Activated naive CD4-positive, alpha-beta T cell (primary cell): ENCODE data around the gene SPR.
A peak's percentile ranks its signal among the peaks of the same experiment; 100 is the strongest.
"Not testable (repeated sequence)": the region's sequence is repeated elsewhere in the genome, so short reads cannot be mapped to it uniquely, and the experiment has no call there.

Experiments
- DNase-seq, 4 experiments: peaks; one replicate each; lab custom pipeline; 2025; lab: John Stamatoyannopoulos, UW

The SPR gene

DNA sequence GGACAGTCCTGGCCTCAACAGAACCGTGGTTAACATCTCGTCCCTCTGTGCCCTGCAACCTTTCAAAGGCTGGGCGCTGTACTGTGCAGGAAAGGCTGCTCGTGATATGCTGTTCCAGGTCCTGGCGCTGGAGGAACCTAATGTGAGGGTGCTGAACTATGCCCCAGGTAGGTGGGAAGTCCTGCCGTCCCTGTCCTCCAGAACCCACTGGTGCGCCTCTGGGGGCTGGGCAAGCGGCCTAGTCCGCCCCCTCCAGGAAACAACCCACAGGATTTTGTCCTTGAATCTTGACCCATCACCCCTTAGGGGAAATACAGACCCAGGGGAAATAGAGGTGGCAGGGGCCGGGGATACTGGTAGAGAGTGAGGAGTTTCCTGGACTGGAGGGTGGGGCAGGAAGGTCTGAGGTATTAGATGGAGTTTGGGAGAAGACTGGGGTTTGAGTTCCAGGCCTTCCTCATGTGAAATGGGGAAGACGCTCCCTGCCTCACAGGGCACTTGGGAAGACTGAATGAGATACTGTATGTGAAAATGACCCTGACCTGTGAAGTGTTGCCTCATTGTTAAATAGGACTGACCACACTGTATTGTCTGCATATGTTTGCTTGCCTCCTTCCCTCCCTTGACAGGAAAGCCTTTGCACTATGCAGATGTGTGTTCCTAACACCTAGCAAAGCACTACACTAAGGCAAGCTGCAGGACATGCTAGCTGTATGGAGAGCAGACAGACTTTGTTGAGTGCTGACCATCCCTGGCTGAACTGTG is 1.4 kb downstream of the SPR start:
- no peak for DNase-seq

DNA sequence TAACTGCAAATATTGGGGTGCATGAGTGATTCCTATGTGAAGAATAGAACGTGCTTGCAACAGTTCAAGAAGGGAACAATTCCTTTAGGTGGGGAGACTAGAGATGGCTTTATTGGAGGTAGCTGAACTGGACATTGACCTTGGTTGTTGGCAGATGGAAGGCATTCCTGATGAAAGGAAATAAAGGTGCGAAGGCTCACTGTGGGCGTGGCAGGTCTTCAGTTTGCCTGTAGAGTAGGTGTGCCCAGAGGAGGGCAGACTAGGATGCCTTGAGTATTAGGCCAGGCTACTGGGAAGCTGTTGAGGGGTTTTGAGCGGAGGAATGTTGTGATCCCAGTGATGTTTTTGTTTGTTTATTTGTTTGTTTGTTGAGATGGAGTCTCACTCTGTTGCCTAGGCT is 2.8 kb downstream of the SPR start:
- no peak for DNase-seq

DNA sequence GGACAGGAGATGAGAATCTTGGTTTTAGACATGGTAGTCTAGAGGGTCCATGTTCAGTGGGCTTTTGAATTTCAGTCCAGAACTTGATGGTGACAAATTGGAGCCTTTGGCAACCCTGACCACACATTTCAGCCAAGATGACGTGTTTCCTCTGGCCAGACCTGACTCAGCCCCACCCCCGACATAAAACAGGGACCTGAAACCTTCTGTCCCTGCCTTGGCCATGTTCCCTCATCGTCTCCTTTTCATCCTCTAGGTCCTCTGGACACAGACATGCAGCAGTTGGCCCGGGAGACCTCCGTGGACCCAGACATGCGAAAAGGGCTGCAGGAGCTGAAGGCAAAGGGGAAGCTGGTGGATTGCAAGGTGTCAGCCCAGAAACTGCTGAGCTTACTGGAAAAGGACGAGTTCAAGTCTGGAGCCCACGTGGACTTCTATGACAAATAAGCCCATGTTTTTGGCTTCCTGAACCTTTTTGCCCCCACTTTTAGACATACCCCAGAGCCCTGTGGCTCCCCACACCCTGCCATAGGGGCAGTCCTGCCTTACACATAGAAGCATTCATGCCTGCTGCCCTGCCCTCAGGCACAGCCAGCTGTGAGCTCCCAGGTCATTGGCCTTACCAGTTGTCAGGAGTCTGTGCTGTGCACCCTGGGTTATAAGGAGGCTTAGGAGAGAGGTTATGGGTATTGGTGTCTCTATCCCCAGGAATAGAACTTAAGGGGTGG is 4.0 kb downstream of the SPR start:
- no peak for DNase-seq

DNA sequence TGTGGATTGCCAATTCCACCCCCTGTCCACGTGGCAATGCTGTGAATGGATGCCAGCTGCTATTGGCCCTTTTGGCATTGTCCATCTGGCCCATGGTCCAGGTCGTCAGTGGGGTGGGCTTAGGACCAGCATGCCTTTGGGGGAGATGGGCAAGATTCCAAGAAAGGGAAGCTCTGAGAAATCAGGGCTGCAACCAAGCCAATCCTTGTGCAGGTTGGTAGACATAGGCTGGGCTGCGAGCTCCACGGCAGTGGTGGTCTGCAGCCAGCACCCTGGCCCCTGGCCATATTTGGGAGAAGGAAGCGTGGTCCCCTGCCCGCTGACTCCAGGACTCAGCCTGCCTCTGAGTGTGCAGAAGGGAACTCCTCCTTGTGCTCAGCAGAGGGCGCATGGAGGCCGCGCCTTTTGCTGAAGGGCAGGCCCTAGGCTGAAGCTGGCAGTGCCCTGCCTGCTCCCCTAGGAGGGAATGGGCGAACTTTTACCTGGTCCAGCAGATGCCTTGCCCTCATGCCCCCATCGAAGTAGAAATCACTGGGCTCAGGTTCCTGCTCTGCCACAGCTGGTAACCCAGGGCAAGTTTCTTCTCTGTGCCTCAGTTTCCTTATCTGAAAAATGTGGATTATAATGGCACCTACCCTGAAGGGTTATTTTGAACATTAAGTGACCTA is 5.4 kb downstream of the SPR start:
- DNase-seq, result peak in 1 of 4 experiments; percentile 38

DNA sequence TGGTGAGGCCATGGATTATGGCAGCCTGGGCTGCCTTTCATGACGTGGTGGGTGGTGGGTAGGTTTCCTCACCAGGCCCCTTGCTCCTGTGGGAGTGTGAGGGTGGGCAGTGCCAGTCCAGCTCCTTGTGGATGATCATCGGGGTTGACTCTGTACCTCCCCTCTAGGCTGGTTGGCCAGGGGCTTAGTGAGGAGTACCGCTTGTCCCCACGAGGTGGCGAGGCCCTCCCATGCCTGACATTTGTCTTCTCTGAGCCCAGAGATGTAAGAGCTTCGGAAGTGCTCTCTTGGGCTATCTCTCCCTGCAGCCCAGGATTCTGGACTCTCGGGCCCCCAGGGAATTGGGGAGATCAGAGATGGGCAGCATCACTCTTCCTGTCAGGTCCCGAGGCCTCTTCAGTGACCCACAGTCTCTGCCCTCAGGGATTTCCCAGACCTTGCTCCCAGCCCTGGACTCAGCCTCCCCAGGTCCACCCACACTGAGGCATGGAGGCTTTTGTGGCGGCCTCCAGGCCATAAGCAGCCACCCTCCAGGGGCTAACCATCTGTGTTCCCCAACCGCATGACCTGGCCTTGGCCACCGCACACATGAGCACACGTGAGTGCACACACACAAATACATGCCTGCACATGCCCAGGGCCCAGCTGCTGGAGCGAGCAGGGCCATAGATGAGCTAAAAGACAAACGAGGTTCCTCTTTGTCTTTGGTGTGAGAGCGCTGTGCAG is 6.5 kb downstream of the SPR start:
- DNase-seq, result peak in 1 of 4 experiments; percentile 9

DNA sequence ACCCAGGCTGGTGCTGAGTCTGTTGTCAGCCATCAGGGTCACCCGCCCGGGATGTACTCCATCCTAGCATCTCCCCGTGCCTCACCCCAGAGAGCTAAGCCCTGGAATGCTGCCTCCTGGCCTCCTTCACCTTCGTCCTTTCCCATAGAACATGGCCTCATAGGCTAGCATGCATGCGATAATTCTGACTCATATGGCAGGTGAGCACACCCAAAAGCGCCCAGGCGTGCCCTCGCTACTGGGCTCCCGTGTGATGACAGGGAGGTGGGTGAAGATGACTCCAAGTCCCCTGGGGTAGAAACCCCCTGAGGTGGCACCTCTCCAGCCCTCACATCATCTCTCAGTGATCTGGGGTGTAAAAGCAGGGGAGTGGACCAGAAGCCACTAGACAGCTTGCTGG is 7.3 kb downstream of the SPR start:
- DNase-seq, result no peak

DNA sequence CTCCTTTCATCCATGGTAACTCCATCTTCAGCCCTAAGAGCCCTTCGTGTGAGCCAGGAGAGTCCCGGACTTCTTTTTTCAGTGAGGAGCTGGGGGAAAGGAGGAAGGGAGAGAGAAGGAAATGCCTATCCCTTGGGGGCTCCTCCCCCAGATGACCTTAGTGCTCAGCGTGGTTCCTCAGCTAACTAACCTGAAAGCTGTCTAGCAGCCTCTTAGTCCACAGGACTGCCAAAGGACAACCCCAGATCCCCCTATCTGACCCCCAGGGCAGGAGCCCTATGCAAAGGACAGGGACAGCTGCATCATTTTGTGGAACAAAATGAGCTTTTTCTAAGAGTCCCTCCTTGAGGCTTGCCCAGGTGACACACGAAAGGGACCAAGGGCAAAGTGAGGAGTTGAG is 7.9 kb downstream of the SPR start:
- DNase-seq, result no peak

DNA sequence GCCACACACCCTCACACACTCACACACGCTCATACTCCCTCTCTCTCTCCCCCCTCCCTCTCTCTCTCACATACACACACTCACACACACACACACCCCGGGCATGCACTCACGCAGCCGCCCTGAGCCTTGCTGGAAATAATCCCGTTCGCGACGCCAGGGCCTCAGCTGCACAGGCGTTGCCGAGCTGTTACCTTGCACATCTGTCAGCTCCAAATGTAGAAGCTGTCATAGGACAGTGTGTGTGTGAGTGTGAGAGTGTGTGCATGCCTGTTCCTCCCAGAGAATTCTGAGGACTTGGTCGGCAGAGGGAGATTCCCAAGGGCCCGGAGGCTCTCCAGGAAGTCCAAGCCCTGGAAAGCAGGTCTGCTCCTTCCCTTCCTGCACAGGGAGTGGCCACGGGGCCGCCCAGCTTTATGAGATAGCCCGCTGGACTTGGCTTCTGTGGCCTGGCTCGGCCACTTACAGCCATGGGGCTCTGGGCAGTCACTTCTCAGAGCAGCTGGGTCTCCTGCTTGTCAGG is 8.6 kb downstream of the SPR start:
- no peak for DNase-seq

DNA sequence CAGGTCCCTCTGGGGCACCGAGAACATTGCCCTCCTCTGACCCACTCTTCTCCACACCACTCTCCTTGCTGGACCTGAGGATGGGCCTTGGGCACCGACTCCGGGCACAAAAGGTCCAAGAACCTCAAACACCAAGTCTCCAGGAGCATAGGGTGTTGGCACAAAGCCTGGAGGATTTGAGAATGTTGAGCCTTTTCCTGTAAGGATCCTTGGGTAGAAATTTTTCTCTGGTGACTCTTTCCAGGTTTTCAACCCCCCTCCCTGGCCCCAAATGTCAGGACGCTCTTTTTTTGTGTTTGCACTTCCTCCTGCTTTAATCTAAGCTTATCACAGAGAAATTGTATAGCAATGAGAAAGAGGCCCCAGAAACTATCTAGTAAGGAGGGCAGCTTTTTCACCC is 9.2 kb downstream of the SPR start:
- DNase-seq, result no peak

DNA sequence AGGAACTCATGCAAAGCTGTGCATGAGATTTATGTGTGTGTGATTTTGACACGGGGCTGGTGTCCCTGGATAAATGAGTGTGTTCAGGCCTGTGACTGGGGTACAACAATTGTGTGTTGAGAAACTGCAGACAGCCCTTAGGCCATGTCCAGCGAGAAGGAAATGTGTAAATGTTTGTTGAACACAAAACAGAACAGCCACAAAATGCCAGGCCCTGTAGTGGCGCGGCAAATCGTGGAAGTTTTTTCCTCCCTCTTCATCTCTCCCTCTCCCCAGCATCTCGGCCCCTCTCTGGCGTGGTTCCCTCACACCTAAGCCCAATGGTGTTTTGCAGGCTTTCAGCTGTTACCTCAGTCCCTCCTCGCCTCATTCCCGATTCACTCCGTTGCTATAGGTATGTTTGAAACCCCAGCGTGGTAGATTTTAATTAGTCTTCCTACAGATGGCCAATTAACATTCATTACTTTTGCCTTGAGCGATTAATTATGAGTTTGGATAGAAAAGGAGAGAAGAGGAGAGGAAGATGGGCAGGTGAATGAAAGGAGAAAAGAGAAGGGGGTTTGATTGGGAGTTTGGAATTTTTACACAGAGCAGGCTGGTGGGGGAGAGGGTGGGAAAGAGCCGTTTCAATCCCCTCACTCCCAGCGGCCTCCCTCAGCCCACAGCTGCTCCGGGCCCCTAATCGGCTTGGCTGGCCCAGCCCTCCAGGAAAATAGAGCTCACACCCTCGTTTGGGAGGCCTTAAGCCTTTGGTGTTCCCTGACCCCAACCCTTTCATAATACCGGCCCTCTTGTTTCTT is 10.8 kb downstream of the SPR start:
- no peak for DNase-seq

DNA sequence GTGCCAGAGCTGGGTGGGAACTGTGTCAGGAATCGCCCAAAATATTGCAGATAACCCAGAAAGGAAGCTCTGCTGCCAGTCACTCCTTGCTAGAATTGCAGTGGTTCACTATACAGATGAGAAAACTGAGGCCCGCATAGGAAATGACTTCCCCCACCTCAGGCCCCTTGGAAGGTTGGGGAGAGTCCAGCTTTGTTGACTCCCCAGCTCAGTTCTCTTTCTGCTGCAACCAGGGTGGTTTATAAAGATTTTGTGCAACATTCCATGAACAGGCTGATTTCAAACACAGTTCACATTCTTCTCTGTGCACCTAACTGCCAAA is 11.3 kb downstream of the SPR start:
- DNase-seq, result no peak

DNA sequence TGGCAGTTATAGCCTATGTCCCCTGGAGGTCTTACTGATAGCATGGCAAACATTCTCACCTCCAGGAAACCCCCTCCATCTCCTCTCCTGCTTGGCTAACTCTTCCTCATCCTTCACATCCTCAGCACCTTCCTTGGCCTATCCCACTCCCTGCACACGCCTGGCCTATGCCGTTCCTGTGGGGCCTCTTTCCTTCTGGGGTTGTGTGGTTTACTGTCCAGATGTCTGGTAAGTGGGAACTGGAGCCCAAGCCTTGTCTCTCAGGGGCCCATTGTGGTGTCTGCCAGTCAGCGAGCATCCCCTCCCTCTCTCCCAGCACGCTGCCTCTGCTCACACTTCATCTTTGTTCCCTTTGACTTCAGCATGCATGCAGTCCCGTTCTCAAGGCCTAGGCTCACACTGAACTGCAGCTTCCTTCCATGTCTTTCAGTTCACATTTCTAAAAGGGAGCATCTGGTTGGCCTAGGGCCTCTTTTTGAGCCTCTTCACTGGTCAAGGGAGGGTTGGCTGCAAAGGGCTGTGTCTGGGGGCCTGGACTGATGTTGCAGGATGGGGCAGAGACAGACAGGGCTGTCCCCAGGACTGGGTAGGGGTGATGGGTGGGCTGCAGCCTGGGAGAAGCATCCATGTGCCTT is 13.1 kb downstream of the SPR start:
- DNase-seq, result no peak

DNA sequence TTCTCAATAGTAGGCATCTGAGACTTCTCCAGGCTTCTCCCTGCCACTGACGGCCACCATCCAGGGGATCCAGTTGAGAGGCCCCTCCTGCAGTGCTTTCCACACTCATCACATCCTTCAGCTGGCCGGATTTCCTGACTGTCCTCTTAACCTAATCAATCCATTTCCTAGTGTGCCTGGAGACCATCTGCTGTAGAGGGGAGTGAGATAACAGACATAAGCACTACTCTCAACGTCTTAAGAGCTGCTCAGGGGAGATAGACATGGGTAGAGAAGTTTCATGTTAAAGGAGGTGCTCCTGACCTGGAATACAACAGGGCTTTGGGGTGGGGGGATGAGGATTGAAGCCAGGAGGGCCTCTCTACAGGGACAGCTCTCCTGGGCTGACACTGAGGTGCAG is 14.2 kb downstream of the SPR start:
- no peak for DNase-seq

DNA sequence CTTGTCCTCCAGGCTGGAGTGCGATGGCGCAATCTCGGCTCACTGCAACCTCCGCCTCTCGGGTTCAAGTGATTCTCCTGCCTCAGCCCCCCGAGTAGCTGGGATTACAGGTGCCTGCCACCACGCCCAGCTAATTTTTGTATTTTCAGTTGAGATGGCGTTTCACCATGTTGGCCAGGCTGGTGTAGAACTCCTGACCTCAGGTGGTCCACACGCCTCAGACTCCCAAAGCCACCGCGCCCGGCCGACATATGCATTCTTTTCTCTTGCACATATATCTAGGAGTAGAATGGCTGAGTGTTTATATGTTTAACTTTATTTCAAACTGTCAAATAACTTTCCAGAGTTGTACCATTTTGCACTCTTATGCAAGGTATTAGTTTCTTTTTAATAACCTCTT is 20.2 kb downstream of the SPR start:
- not testable (repeated sequence) for DNase-seq

DNA sequence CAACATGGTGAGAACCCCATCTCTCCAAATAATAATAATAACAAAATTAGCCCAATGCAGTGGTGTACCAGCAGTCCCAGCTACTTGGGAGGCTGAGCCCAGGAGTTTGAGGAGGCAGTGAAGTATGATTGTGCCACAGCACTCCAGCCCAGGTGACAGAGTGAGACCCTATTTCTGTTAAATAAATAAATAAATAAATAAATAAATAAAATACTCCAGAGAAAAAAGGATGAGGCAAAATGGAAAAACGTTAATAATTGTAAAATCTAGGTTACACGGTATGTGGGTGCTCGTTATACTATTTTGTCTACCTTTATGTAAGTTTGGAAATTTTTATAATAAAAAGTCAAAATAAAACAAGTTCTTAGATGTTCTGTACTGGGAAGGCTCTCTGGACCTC is 21.5 kb downstream of the SPR start:
- DNase-seq, result no peak

DNA sequence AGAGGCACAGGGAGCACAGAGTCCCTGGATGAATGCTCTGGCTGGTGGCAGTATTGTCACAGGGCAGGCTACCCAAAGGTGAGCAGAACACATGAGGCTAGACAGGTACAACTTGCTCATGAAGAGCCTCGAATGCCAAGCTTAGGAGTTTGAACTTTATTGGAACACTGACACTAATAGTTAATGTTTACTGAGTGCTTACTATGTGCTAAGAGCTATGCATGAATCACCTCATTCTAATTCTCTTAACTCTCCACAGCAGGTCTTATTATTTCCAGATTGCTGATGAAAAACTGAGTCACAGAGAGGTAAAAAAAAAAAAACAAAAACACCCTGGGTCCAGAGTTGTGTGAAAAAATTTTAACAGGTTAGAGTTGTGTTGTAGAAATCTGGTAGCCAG is 24.0 kb downstream of the SPR start:
- DNase-seq, result no peak

DNA sequence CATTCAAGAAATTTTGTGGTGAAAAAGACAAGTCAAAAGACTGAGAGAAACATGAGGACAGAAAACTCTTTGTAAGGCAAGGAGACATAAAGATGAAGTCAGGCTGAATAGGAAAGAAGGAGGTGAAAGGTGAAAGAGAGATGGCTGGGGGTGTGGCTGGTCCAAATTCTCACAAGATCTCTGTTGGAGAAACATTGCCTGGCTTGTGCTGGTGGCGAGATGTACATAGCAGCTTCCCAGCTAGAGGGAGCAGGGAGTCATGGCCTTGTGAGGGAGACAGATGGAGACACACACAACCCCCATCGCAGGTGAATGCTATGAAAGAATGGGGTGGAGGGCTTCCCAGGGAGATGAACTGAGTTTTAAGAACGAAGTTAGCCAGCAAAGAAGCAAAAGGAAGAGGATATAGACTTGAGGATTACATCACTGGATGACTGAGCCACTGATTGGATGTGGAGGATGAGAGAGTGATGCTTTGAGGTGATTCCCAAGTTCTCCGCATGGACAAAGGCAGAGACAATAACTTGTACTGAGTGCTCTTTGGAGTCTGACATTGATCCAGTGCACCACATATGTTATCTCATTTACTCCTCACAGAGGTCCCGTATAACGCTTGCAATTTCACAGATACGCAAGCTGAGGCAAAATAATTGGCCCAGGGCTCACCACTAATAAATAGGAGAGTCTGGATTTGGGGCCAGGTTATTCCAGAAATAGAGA is 26.4 kb downstream of the SPR start:
- no peak for DNase-seq

DNA sequence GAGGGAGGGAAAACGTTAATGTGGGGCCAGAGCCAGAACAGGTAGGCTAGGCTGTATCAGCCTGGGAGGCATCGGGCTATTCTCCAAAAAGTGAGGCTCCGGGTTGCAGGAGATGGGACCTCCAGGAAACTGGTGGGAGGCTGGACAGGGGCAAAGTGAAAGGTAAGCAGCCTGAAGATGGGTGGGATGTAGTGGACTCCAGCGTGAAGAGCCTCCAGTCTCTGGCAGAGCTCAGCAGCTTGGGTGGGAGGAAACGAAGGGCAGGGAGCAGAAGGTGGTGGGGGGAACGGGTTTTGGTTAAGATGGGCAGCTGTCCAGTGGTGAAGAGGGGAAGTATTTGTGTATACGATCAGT is 27.0 kb downstream of the SPR start:
- DNase-seq, result no peak

DNA sequence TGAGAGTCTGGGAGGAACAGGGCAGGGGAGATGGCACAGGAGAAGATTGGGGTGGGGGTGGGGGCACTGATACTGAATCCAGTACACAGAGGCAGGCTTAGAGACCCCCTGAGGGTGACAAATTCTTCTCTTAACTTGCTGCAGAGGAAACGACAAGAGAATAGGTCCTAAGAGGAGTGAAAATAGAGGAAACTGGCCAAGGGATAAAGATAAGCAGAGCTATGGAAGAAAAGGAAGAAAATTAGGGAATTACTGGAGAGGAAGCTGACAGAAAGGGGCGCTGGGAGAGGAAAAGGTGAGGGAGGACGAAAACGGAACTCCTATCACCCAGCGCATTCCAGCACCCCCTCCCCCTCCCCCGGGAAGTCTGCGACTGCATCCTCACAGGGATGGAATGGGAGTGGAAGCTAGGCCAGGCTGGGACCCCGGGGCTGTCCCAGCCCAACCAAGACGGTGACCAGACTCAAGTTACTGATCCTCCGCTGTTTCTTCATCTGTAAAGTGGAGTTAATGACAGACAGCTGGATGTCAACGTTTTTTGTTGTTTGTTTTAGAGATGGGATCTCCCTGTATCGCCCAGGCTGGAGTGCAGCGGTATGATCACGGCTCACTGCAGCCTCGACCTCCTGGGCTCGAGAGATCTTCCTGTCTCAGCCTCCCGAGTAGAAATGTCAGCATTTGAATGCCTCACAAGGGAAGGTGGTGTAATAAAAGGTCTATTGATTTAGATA is 27.5 kb downstream of the SPR start:
- DNase-seq, result no peak
